ENCODE results near the gene WWTR1. TPM values are rescaled to one million over a fixed set of nuclear protein-coding genes. Genes with fewer than 3 reads are reported as not detected.
A peak's percentile ranks its signal among the peaks of the same experiment; 100 is the strongest.

Gene WWTR1
- total RNA-seq, 1 donor from 2014 or later, result 3.4 TPM

GRCh38 chr3:149559525-149559924 lies 98.3 kb downstream of the WWTR1 start:
- no peaks in the 10 kb centered on the region for H3K36me3 ChIP-seq (ENCODE audit: control insufficient read depth, insufficient read depth, low read length)
- no peaks in the 10 kb centered on the region for H3K27me3 ChIP-seq (ENCODE audit: control insufficient read depth, insufficient read depth, low read length)
- no peak for FAIRE-seq
- TF ChIP-seq CTCF (IDR thresholded peaks at IDR 0.05; ENCODE audit: insufficient read depth, low read length, severe bottlenecking), result no peak
- H3K4me3 ChIP-seq (ENCODE audit: low read depth, low read length), result no peak overlapping the region
- DNase-seq (ENCODE audit: low read depth), result no peak

- no peak for TF ChIP-seq CTCF (IDR thresholded peaks at IDR 0.05; ENCODE audit: insufficient read depth, low read length, severe bottlenecking)
- FAIRE-seq, result no peak
- Histone ChIP-seq H3K4me3 (ENCODE audit: low read depth, low read length) (no peak overlapping the region), H3K27me3 (ENCODE audit: control insufficient read depth, insufficient read depth, low read length) (no peaks in the 10 kb centered on the region), H3K36me3 (ENCODE audit: control insufficient read depth, insufficient read depth, low read length) (no peaks in the 10 kb centered on the region)
- no peak for DNase-seq (ENCODE audit: low read depth)
Observed at GRCh38 chr3:149555927-149556326, 101.9 kb downstream of the WWTR1 start.

DNA sequence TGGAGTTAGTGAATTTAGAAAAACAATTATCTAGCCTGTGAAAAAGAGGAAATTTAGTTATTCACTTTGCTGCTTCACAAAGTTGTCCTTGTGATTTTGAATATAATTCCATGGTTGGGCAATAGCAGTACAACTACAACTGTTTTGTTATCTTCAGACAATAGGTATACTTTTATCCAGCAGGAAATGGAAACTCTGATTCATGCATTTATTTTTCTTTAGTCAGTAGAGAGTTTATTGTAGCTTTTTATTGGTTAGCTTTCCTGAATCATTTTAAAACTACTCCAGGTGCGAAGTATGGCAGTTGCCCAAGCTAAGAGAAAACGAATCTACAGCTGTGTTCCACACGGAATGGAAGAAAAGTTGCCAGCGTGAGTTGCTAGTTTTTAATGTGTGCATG lies 103.0 kb downstream of the WWTR1 start:
- Histone ChIP-seq H3K36me3 (ENCODE audit: control insufficient read depth, insufficient read depth, low read length) (no peaks in the 10 kb centered on the region), H3K27me3 (ENCODE audit: control insufficient read depth, insufficient read depth, low read length) (no peaks in the 10 kb centered on the region), H3K4me3 (ENCODE audit: low read depth, low read length) (no peak overlapping the region)
- peak; percentile 88 for DNase-seq (ENCODE audit: low read depth)
- FAIRE-seq, result no peak
- TF ChIP-seq CTCF (IDR thresholded peaks at IDR 0.05; ENCODE audit: insufficient read depth, low read length, severe bottlenecking), result no peak

GRCh38 chr3:149553781-149554451 lies 103.9 kb downstream of the WWTR1 start:
- Histone ChIP-seq H3K27me3 (ENCODE audit: control insufficient read depth, insufficient read depth, low read length) (no peaks in the 10 kb centered on the region), H3K36me3 (ENCODE audit: control insufficient read depth, insufficient read depth, low read length) (no peaks in the 10 kb centered on the region), H3K4me3 (ENCODE audit: low read depth, low read length) (no peak overlapping the region)
- TF ChIP-seq CTCF (IDR thresholded peaks at IDR 0.05; ENCODE audit: insufficient read depth, low read length, severe bottlenecking), result no peak
- DNase-seq (ENCODE audit: low read depth) (no peak), FAIRE-seq (no peak)

DNA sequence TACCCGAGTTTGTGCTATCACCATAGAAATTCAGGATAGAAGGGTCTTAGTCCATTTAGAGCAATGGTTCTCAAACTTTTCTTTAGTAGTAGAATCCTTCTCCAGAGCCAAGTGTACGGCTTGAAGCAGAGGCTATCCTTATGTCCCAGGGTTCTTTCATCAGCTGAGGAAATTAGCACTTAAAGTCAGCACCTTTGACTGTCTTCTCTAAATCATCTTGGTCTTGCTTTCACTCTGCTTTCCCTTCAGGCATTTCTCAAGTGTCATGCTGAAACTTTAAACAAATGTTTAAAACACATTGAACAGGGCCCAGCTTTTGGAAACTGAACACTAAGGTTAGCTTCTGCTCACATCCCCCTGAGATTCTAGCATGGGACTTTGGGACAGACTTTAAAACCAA lies 105.1 kb downstream of the WWTR1 start:
- H3K36me3 ChIP-seq (ENCODE audit: control insufficient read depth, insufficient read depth, low read length), result no peaks in the 10 kb centered on the region
- H3K27me3 ChIP-seq (ENCODE audit: control insufficient read depth, insufficient read depth, low read length), result no peaks in the 10 kb centered on the region
- TF ChIP-seq CTCF (IDR thresholded peaks at IDR 0.05; ENCODE audit: insufficient read depth, low read length, severe bottlenecking), result no peak
- DNase-seq (ENCODE audit: low read depth), result no peak
- no peak for FAIRE-seq
- no peak overlapping the region for H3K4me3 ChIP-seq (ENCODE audit: low read depth, low read length)

DNA sequence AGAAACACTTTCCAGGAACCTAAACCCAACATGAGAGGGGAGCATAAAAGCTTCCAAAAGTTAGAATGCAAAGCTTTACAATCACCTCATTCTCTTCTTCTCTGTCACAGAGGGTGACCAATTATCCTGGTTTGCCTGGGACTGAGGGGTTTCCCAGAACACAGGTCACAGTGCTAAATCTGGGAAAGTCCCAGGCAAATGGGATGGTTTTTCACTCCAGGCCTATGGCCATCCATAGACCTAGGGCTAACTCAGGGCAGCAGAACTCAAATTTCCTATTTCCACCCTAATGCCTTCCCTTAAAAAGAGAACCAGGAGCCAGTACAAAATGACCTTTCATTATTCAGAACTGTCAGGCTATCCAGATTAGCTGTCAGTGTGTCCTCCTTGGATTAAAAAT lies 106.3 kb downstream of the WWTR1 start:
- no peaks in the 10 kb centered on the region for H3K36me3 ChIP-seq (ENCODE audit: control insufficient read depth, insufficient read depth, low read length)
- DNase-seq (ENCODE audit: low read depth) (no peak), FAIRE-seq (no peak)
- TF ChIP-seq CTCF (IDR thresholded peaks at IDR 0.05; ENCODE audit: insufficient read depth, low read length, severe bottlenecking), result no peak
- no peaks in the 10 kb centered on the region for H3K27me3 ChIP-seq (ENCODE audit: control insufficient read depth, insufficient read depth, low read length)
- H3K4me3 ChIP-seq (ENCODE audit: low read depth, low read length), result no peak overlapping the region

Measured in bronchial epithelial cell (primary cell).